Common myeloid progenitor, CD34-positive (primary cell): ENCODE data around the gene PRKCB.

ENCODE experiments used
- CTCF ChIA-PET: fragments of 350-600 bp; sonication (Branson Sonifier 250); formaldehyde crosslinking; loops from one replicate; lab custom pipeline; 2021; ENCODE audit warnings: antibody characterized with exemption; lab: Charles Lee
- POLR2A ChIA-PET: fragments of 350-600 bp; sonication (Branson Sonifier 250); formaldehyde crosslinking; loops from one replicate; lab custom pipeline; 2021; ENCODE audit warnings: antibody characterized with exemption; lab: Charles Lee
- DNase-seq, 3 donors: peaks; one replicate each; pipeline versions ENCODE4 v3.0.0 to v3.0.0-alpha.2; 2013
- H3K27ac ChIP-seq, 2 experiments: 1 replicate in 1 of 2; 2 replicates in 1 of 2; pipeline ENCODE4 v1.7.0; 2013; ENCODE audit warnings: inconsistent platforms in 2 of 2, low read length in 2 of 2, mild to moderate bottlenecking in 2 of 2, low read depth in 1 of 2, moderate library complexity in 1 of 2; ENCODE audit not compliant: severe bottlenecking in 2 of 2, insufficient read depth in 1 of 2, poor library complexity in 1 of 2
- H3K27me3 ChIP-seq, 5 experiments: replicated peaks in 2 of 5; 1 replicate in 3 of 5; 2 replicates in 2 of 5; pipeline versions ENCODE4 v1.6.1 to v1.7.0; 2013; ENCODE audit warnings: low read length in 4 of 5, mild to moderate bottlenecking in 2 of 5, moderate library complexity in 2 of 5, inconsistent platforms in 1 of 5; ENCODE audit not compliant: insufficient read depth in 5 of 5, control insufficient read depth in 4 of 5
- H3K36me3 ChIP-seq, 4 experiments: 1 replicate in 2 of 4; 2 replicates in 2 of 4; pipeline versions ENCODE4 v1.6.1 to v1.7.0; 2013; ENCODE audit warnings: low read length in 3 of 4, control low read depth in 1 of 4, mild to moderate bottlenecking in 1 of 4; ENCODE audit not compliant: control insufficient read depth in 4 of 4, insufficient read depth in 4 of 4
- H3K4me1 ChIP-seq, 4 experiments: 1 replicate in 3 of 4; 2 replicates in 1 of 4; pipeline versions ENCODE4 v1.6.1 to v1.7.1; 2013; ENCODE audit warnings: low read length in 3 of 4, mild to moderate bottlenecking in 3 of 4, control low read depth in 1 of 4, inconsistent platforms in 1 of 4, moderate library complexity in 1 of 4; ENCODE audit not compliant: control insufficient read depth in 4 of 4, insufficient read depth in 4 of 4; ENCODE audit errors: control extremely low read depth in 1 of 4
- H3K4me3 ChIP-seq, 7 experiments: 1 replicate in 4 of 7; 2 replicates in 3 of 7; pipeline versions ENCODE4 v1.5.1 to v1.7.0; 2013; ENCODE audit warnings: mild to moderate bottlenecking in 7 of 7, low read length in 6 of 7, moderate library complexity in 6 of 7, inconsistent platforms in 2 of 7, low read depth in 2 of 7, control low read depth in 1 of 7; ENCODE audit not compliant: insufficient read depth in 4 of 7, control insufficient read depth in 1 of 7; ENCODE audit errors: extremely low read depth in 1 of 7
- H3K9me3 ChIP-seq, 5 experiments: 1 replicate in 4 of 5; 2 replicates in 1 of 5; pipeline versions ENCODE4 v1.6.1 to v1.7.1; 2013; ENCODE audit warnings: low read length in 4 of 5, mild to moderate bottlenecking in 2 of 5, inconsistent platforms in 1 of 5, low read depth in 1 of 5, moderate library complexity in 1 of 5; ENCODE audit not compliant: control insufficient read depth in 4 of 5, insufficient read depth in 2 of 5; ENCODE audit errors: control extremely low read depth in 1 of 5
- WGBS: methylation state at CpG from one replicate; pipeline ENCODE4 v1.1.5; 2013; ENCODE audit not compliant: insufficient coverage; 5-methylcytosine and 5-hydroxymethylcytosine counted together

The PRKCB gene

GRCh38 chr16:23899869-23900268 is 64.1 kb downstream of the PRKCB start:
- Histone ChIP-seq H3K4me1 (peaks cover 45 to 84% (median 73%) of the 10 kb centered on the region in 4 experiments), H3K4me3 (no peak overlapping the region), H3K36me3 (no peaks in the 10 kb centered on the region), H3K27ac (peak overlapping the region in 1 of 2 experiments; percentile 85), H3K9me3 (no peaks in the 10 kb centered on the region), H3K27me3 (no peaks in the 10 kb centered on the region)
- ChIA-PET POLR2A (no interaction called here), CTCF (interaction anchor here (1.0 to 2.1 kb wide), 2 partner anchors 16 to 53 kb away, joined by 3 to 7 read pairs; no protein-coding TSS in a partner anchor)
- WGBS, result no CpG with 5 or more reads among the region's 2 CpGs
- no peak for DNase-seq

GRCh38 chr16:23900480-23901177 is 64.8 kb downstream of the PRKCB start:
- H3K36me3 ChIP-seq, result no peaks in the 10 kb centered on the region
- H3K27me3 ChIP-seq, result no peaks in the 10 kb centered on the region
- ChIA-PET CTCF (interaction anchor here (0.6 to 3.5 kb wide), 5 partner anchors 11 to 168 kb away, joined by 3 to 21 read pairs (median 3); no protein-coding TSS in a partner anchor), POLR2A (interaction anchor here (1.2 kb wide), 1 partner anchor 52 kb away, joined by 3 read pairs; no protein-coding TSS in a partner anchor)
- peaks cover 45 to 84% (median 75%) of the 10 kb centered on the region in 4 experiments for H3K4me1 ChIP-seq
- DNase-seq, result no peak
- WGBS, result 20% methylated on average over 4 of the region's 7 CpGs
- H3K4me3 ChIP-seq, result peak overlapping the region in 4 of 7 experiments; percentile 14 to 58 (median 51)
- H3K27ac ChIP-seq, result peak overlapping the region; percentile 44 to 85
- H3K9me3 ChIP-seq, result no peaks in the 10 kb centered on the region

- WGBS, result 5% methylated on average over 9 of the region's 13 CpGs
- peaks cover 41 to 89% (median 73%) of the 10 kb centered on the region in 4 experiments for H3K4me1 ChIP-seq
- no peaks in the 10 kb centered on the region for H3K9me3 ChIP-seq
- ChIA-PET POLR2A (interaction anchor here (0.8 to 1.2 kb wide), 2 partner anchors 20 to 51 kb away, joined by 3 read pairs; no protein-coding TSS in a partner anchor), CTCF (interaction anchor here (0.6 to 4.1 kb wide), 8 partner anchors 10 to 169 kb away, joined by 3 to 21 read pairs (median 4); no protein-coding TSS in a partner anchor)
- peak; percentile 98 to 99 (median 98) for DNase-seq
- H3K4me3 ChIP-seq, result peak overlapping the region in 5 of 7 experiments; percentile 30 to 58 (median 48)
- no peaks in the 10 kb centered on the region for H3K36me3 ChIP-seq
- H3K27ac ChIP-seq, result peak overlapping the region; percentile 62 to 85
- no peaks in the 10 kb centered on the region for H3K27me3 ChIP-seq
These were observed 65.6 kb downstream of the PRKCB start for GRCh38 chr16:23901178-23902033.

- WGBS, result 25% methylated on average over 1 of the region's 4 CpGs
- CTCF ChIA-PET, result interaction anchor here (1.1 to 4.1 kb wide), 8 partner anchors 17 to 133 kb away, joined by 3 to 21 read pairs (median 4); no protein-coding TSS in a partner anchor
- Histone ChIP-seq H3K4me1 (peaks cover 39 to 89% (median 73%) of the 10 kb centered on the region in 4 experiments), H3K36me3 (no peaks in the 10 kb centered on the region), H3K9me3 (no peaks in the 10 kb centered on the region), H3K27ac (peak overlapping the region; percentile 62 to 85), H3K4me3 (peak overlapping the region in 5 of 7 experiments; percentile 30 to 58 (median 48)), H3K27me3 (no peaks in the 10 kb centered on the region)
- POLR2A ChIA-PET, result interaction anchor here (0.8 to 1.2 kb wide), 2 partner anchors 21 to 50 kb away, joined by 3 read pairs; no protein-coding TSS in a partner anchor
- peak in 1 of 3 donors; percentile 68 for DNase-seq
These were observed 66.4 kb downstream of the PRKCB start for GRCh38 chr16:23902034-23902747.

GRCh38 chr16:23902748-23903414 is 67.1 kb downstream of the PRKCB start:
- H3K27me3 ChIP-seq, result no peaks in the 10 kb centered on the region
- ChIA-PET POLR2A (interaction anchor here (0.6 kb wide), 1 partner anchor 9 kb away, joined by 5 read pairs; no protein-coding TSS in a partner anchor), CTCF (interaction anchor here (0.7 to 4.1 kb wide), 12 partner anchors 8 to 133 kb away, joined by 3 to 21 read pairs (median 5); no protein-coding TSS in a partner anchor)
- no peaks in the 10 kb centered on the region for H3K9me3 ChIP-seq
- WGBS, result 55% methylated on average over 2 of the region's 8 CpGs
- H3K27ac ChIP-seq, result peak overlapping the region; percentile 17 to 62
- peaks cover 34 to 92% (median 75%) of the 10 kb centered on the region in 4 experiments for H3K4me1 ChIP-seq
- peak in 2 of 3 donors; percentile 74 to 81 for DNase-seq
- H3K4me3 ChIP-seq, result peak overlapping the region in 1 of 7 experiments; percentile 25
- H3K36me3 ChIP-seq, result no peaks in the 10 kb centered on the region

- peak overlapping the region in 1 of 2 experiments; percentile 18 for H3K27ac ChIP-seq
- H3K36me3 ChIP-seq, result no peaks in the 10 kb centered on the region
- peaks cover 29 to 92% (median 72%) of the 10 kb centered on the region in 4 experiments for H3K4me1 ChIP-seq
- POLR2A ChIA-PET, result no interaction called here
- no peaks in the 10 kb centered on the region for H3K9me3 ChIP-seq
- WGBS, result 100% methylated on average over 3 of the region's 8 CpGs
- H3K4me3 ChIP-seq, result no peak overlapping the region
- no peaks in the 10 kb centered on the region for H3K27me3 ChIP-seq
- CTCF ChIA-PET, result interaction anchor here (1.0 to 4.1 kb wide), 6 partner anchors 15 to 132 kb away, joined by 3 to 19 read pairs (median 8); no protein-coding TSS in a partner anchor
- DNase-seq, result no peak
These were observed 69.2 kb downstream of the PRKCB start for GRCh38 chr16:23905027-23905426.
